Stimulated activated CD4-positive, alpha-beta T cell treated with anti-CD3 and anti-CD28 coated beads, Interleukin-12 subunit alpha, Interleukin-12 subunit beta, amount 100 ng/mL, for 48 hours (primary cell): ENCODE measurements around the gene APOBEC2.

Experiments
- DNase-seq, 3 donors: peaks; one replicate each; pipeline ENCODE4 v3.0.0-alpha.2; 2020; ENCODE audit warnings: low read depth in 2 of 3, low spot score in 1 of 3

APOBEC2 gene

GRCh38 chr6:41083072-41083471 is 30.1 kb downstream of the APOBEC2 start:
- DNase-seq = no peak

- no peak for DNase-seq
Measured at GRCh38 chr6:41085182-41085581, 32.2 kb downstream of the APOBEC2 start.

- no peak for DNase-seq
Measured at GRCh38 chr6:41088451-41088850, 35.4 kb downstream of the APOBEC2 start.

GRCh38 chr6:41090841-41091761 is 38.1 kb downstream of the APOBEC2 start:
- no peak for DNase-seq

GRCh38 chr6:41092421-41093140 is 39.6 kb downstream of the APOBEC2 start:
- DNase-seq = no peak

- DNase-seq = no peak
Measured at GRCh38 chr6:41093729-41094128, 40.7 kb downstream of the APOBEC2 start.

GRCh38 chr6:41097467-41098090 is 44.6 kb downstream of the APOBEC2 start:
- DNase-seq = no peak

- DNase-seq = no peak
Measured at GRCh38 chr6:41098366-41098765, 45.4 kb downstream of the APOBEC2 start.

GRCh38 chr6:41100871-41101287 is 47.9 kb downstream of the APOBEC2 start:
- peak in 1 of 3 donors; percentile 12 for DNase-seq

GRCh38 chr6:41103847-41104246 is 50.8 kb downstream of the APOBEC2 start:
- DNase-seq = no peak

GRCh38 chr6:41111017-41111416 is 58.0 kb downstream of the APOBEC2 start:
- no peak for DNase-seq
